NCI-H510A treated with DMSO at 0.1 percent for 48 hours (cell line): ENCODE data around the gene MUC3A.
"Not testable (repeated sequence)": the region's sequence is repeated elsewhere in the genome, so short reads cannot be mapped to it uniquely, and the experiment has no call there.

Experiments
- DNase-seq: peaks from one replicate; lab custom pipeline; 2025; lab: John Stamatoyannopoulos, UW

MUC3A gene, protein sequence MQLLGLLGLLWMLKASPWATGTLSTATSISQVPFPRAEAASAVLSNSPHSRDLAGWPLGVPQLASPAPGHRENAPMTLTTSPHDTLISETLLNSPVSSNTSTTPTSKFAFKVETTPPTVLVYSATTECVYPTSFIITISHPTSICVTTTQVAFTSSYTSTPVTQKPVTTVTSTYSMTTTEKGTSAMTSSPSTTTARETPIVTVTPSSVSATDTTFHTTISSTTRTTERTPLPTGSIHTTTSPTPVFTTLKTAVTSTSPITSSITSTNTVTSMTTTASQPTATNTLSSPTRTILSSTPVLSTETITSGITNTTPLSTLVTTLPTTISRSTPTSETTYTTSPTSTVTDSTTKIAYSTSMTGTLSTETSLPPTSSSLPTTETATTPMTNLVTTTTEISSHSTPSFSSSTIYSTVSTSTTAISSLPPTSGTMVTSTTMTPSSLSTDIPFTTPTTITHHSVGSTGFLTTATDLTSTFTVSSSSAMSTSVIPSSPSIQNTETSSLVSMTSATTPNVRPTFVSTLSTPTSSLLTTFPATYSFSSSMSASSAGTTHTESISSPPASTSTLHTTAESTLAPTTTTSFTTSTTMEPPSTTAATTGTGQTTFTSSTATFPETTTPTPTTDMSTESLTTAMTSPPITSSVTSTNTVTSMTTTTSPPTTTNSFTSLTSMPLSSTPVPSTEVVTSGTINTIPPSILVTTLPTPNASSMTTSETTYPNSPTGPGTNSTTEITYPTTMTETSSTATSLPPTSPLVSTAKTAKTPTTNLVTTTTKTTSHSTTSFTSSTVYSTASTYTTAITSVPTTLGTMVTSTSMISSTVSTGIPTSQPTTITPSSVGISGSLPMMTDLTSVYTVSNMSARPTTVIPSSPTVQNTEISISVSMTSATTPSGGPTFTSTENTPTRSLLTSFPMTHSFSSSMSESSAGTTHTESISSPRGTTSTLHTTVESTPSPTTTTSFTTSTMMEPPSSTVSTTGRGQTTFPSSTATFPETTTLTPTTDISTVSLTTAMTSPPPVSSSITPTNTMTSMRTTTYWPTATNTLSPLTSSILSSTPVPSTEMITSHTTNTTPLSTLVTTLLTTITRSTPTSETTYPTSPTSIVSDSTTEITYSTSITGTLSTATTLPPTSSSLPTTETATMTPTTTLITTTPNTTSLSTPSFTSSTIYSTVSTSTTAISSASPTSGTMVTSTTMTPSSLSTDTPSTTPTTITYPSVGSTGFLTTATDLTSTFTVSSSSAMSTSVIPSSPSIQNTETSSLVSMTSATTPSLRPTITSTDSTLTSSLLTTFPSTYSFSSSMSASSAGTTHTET (N-terminal part only)

DNA sequence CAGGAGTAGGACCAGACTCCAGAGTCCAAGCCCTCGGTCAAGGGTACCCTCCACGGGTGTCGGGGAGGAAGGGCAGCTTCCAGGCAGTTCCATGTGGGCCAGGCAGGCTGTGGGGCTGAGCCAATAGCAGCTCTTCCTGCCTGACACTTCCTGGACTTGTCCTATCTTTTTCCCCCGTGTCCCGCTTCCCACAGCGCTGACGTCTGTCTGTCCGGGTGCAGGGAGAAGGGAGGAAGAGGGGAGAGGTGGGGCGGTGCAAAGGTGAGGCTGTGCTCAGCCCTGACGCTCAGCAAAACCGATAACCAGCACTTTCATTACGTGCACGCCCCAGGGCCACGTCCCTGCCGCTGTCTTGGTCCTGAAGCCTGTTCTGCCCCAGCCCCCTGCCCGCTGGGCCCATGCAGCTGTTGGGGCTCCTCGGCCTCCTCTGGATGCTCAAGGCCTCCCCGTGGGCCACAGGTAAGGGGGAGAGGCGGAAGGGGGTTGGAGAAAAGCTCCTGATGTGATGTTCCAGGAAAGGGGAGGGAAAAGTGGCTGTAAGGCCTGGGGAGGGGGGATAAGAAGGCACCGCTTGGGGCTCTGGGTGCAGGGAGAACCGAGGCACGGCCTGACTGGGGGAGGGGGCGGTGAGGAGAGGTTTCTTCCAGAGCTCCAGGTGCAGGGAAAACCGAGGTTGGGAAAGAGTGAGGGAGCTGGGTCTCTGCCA lies at the start of gene MUC3A:
Gene MUC3A, plus strand, starts transcription at position 308 of the 706 bp plus-strand sequence. Its CDS starts 91 bp downstream, at position 399.
- DNase-seq, result no peak

DNA sequence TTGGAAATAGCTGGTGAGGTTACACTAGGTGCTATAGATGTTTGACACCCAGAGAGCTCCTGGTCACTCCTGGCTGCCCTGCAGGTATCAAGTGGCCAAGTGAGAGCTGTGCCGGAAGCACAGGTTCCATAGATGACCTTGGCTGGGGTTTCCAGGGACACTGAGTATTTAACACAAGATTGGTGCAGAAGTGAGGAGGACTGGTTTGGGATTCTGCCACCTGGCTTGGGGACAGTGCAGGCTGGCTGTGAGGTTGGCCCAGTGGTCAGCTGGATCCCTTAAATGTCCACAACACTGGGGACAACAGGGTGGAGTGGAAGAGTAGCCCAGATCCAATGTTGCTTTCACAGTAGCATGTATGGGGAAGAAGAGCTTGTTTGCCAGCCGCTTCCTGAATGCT lies 48.4 kb upstream of the MUC3A start:
- DNase-seq, result no peak

DNA sequence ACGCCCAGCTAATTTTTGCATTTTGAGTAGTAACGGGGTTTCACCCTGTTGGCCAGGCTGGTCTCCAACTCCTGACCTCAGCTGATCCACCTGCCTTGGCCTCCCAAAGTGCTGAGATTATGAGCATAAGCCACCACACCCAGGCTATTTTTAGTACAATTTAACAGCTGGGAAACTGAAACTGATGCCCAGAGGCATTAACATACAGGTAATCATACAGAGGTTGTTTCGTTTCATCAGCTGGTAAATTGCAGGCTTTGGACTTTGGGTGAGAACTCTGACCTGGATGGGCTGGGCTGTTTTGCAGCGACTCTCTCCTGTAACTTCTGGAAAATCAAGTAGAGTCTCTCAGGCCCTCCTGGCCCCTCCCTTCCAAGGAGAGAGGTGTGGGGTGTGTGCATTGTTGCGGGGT lies 47.4 kb upstream of the MUC3A start:
- DNase-seq, result no peak

DNA sequence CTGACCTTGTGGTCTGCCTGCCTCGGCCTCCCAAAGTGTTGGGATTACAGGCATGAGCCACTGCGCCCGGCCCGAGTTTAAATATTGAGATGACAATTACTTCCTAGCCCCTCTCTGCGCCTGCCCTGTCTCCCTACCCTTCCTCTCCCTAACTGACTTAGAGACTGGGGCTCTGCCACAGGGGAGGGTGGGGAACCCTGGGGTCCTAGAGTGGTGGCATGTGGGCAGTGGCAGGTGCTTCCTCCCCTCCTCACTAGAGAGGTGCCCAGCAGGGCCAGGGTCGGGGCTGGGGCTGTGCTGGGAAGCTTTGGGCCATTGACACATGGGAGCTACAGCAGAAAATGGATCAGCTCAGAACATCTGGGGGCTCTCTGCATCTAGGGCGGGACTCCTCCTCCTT lies 46.7 kb upstream of the MUC3A start:
- DNase-seq, result no peak

DNA sequence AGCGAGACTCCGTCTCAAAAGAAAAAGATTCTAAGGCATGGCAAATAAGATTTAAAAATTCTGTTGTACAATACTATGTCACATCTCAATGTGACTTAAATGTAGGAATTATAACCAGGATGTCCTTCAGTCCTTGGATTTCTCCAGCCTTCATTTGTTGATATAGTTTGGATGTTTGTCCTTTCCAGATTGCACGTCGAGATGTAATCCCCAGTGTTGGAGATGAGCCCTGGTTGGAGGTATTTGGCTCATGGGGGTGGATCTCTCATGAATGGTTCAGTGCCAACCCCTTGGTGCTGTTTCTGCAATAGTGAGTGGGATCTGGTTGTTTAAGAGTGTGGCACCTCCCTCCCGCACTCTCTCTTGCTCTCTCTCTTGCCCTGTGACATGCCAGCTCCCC lies 40.8 kb upstream of the MUC3A start:
- no peak for DNase-seq

DNA sequence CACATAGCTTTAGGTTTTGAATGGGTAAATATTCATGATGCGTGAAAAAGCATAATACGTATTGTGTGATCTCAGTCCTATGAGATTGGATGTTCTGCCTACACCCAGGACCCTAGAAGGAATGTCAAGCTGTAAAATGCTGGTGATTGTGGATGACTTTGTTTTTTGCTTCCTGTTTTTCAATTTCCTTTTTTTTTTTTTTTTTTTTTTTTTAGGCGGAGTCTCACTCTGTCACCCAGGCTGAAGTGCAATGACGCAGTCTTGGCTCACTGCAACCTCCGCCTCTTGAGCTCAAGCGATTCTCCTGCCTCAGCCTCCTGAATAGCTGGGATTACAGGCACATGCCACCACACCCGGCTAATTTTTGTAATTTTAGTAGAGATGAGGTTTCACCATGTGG lies 38.9 kb upstream of the MUC3A start:
- DNase-seq, result not testable (repeated sequence)

DNA sequence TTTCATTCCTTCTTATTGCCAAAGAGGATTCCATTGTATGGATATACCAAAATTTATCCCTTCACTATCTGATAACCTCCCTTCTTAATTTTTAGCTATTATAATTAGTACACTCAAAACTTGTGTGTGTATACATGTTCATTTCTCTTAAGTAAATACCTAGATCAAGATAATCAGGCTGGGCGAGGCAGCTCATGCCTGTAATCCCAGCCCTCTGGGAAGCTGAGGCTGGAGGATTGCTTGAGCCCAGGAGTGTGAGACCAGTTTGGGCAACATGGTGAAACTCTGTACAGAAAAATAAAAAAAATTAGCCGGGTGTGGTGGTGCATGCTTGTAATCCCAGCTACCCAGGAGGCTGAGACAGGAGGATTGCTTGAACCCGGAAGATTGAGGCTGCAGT lies 37.9 kb upstream of the MUC3A start:
- DNase-seq, result no peak

DNA sequence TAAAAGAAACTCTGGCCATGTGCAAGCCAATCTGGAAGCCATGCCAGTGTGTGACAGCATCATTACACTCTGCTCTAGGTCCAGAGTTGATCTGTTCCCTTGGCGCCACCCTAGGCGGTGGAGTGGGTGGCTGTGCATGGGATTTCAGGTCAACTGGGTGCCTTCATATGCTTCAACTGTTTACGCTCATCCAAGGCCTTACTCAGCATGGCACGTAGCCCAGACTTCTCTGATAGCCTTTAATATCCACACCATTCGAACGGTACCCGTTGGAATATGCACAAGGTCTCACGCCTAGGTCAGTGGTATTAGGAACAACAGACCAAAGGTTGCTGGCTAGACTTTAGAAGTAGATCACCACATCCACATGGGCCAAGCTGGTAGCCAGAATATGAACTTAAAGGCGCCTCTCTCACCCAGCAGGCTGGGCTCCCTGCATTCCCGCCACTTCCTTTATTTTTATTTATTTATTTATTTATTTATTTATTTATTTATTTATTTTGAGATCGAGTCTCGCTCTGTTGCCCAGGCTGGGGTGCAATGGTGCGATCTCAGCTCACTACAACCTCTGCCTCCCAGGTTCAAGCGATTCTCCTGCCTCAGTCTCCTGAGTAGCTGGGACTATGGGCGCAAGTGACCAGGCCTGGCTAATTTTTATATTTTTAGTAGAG lies 35.0 kb upstream of the MUC3A start:
- no peak for DNase-seq

DNA sequence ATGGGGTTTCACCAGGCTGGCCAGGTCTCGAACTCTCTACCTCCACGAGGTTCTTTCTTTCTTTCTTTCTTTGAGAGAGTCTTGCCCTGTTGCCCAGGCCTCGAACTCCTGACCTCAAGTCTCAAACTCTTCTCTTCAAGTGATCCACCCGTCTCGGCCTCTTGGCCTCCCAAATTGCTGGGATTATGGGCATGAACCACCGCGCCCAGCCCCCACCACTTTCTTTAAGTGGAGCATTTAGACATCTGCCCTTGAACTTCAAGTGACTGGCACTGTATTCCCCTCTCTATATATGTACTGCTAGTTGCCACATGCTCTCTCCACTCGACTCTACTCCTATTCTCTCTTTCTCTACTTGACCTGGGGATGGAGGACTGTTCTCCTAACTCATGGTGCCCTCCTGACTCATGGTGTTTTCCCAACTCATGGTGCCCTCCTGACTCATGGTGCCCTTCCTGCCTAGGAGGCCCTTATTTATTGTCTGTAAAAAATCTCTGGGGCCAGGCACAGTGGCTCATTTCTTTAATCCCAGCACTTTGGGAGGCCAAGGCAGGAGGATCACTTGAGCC lies 34.4 kb upstream of the MUC3A start:
- DNase-seq, result no peak

DNA sequence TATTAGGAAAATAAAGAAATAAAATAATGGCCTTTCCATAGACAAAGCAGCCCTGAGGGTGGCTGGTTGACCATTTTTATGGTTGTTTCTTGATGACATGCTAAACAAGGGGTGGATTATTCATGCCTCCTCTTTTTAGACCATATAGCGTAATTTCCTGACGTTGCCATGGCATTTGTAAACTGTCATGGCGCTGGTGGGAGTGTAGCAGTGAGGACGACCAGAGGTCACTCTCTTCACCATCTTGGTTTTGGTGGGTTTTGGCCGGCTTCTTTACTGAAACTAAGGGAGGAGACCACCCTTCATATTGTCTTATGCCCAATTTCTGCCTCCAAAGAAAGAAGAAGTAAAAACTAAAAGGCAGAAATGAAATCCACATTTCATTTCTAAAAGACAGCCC lies 30.0 kb upstream of the MUC3A start:
- DNase-seq, result not testable (repeated sequence)

DNA sequence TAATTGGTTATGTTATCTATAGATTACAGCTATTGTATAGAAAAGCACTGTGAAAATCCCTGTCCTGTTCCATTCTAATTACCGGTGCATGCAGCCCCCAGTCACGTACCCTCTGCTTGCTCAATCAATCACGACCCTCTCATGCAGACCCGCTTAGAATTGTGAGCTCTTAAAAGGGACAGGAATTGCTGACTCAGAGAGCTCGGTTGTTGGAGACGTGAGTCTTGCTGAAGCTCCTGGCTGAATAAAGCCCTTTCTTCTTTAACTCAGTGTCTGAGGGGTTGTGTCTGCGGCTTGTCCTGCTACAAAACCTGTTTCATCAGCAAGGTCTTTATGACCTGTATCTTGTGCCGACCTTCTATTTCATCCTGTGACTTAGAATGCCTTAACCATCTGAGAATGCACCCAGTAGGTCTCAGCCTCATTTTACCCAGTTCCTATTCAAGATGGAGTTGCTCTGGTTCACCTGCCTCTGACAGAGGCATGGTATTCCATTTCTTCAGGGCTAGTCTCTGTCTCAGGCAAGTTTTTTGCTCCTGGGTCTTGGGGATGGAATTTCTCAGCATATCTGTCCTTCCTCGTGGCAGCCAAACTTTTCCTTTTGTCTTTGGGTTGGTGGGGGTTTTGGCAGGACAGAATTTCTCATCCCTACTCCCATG lies 29.4 kb upstream of the MUC3A start:
- not testable (repeated sequence) for DNase-seq

DNA sequence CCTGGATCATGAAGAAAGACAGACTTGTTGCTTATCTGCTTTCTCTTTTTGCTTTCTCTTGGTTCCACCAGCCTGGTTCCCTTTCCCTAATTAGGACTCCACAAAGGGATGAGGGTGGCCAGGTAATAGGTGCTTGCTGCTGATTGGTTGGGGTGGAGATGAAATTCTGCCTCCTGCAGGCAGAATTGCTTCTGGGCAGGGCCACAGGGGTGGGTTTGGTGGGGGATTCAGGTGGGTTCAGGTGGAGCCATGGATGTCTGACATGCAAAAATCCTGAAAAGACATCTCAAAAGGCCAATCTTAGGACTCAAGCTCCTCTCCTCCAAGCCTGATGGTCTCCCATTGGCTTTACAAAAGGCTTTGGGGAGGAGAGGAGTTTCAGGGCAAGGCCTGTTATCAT lies 28.3 kb upstream of the MUC3A start:
- no peak for DNase-seq

DNA sequence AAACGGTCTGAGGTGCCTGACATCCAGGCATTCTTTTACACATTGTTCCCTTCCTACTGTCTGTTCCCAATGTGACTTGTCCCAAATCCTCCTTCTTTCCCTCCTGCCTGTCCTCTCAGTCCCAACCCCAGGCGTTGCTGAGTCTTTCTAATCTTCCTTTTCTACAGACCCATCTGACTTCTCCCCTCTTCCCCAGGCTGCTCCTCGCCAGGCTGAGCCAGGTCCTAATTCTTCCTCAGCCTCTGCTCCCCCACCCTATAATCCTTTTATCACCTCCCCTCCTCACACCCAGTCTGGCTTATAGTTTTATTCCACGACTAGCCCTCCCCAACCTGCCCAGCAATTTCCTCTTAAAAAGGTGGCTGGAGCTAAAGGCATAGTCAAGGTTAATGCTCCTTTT lies 25.7 kb upstream of the MUC3A start:
- not testable (repeated sequence) for DNase-seq

DNA sequence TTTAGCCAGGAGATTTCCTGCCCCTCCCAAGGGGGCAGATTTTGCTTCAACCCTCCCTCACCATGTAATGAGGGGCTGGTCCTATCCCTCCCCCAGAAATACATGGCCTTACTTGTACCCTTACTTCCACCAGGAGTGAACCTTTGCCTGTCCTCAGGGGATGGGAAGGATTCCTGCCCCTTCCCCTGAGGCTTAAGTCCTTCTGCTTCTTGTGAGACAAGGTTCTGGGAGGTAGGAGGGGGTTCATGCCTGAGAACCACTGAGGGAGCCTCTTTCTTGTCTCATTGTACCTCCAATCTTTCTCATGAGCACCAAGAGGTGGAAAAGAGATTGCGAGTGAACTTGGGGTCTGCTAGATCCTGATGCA lies 19.5 kb upstream of the MUC3A start:
- no peak for DNase-seq

DNA sequence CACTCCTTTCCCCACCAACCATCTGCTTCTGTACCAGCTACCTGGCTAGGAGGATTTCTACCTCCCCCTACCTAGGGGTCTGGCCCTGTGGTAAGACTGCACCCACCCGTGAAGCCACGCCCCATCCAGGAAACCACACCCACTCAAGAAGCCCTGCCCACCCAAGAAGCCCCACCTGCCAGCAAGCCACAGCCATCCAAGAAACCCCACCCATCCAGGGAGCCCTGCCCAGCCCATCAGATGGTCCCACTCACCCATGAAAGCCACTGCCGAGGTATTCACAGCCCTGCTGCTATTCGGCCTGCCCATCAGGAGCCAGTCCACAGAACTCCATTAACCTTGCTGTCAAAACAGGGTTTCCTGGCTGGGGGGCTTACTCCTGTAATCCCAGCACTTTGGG lies 15.6 kb upstream of the MUC3A start:
- DNase-seq, result no peak

DNA sequence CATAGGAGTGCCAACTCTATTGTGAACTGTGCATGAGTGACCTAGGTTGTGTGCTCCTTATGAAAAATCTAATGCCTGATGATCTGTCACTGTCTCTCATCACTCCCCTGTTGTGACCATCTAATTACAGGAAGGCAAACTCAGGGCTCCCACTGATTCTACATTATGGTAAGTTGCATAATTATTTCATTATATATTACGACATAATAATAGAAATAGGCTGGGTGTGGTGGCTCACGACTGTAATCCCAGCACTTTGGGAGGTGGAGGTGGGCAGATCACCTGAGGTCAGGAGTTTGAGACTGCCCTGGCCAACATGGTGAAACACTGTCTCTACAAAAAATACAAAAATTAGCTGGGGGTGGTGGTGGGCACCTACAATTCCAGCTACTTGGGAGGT lies 14.0 kb upstream of the MUC3A start:
- not testable (repeated sequence) for DNase-seq

DNA sequence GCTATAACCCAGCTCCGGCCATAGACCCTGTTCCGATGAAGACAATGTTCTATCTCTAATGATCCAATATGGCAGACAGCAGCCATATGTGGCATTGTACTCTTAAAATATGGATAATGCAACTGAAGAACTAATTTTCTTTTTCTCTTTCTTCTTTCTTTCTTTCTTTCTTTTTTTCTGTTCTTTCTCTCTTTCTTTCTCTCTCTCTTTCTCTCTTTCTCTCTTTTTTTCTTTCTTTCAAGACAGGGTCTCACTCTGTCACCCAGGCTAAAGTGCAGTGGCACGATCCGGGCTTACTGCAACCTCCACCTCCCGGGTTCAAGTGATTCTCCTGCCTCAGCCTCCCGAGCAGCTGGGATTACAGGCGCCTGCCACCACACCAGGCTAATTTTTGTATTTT lies 13.2 kb upstream of the MUC3A start:
- not testable (repeated sequence) for DNase-seq

DNA sequence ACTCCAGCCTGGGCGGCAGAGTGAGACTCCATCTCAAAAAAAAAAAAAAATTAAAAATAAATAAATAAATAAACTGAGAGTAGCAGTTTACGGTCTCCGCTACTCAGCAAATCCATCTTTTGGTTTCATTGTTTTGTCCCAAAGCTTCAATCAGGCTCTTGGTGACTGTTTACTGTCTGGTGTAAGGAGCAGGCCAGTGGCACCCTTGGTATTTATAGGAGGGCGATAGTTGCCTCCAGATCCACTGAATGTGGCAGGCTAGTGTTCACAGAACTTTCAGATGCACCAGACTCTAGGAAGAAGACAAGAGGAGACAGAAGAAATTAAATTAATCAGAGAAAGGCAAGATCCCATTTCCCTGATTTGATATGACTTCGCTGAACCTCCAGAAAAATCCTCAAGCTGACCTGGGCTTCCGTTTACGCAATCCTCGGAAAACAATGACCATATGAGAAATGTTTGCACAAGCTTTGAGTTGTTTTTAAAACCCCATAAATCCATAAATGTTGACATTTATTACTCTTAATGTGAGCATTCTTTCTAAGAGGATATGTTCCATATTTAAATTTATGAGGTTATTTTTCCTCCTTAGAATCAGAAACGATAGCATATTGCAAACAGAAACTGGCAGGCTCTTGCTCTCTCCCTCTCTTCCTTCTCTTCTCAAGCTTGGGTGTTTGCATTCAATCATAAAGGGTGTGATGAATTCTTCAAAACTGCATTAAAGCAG lies 7.1 kb upstream of the MUC3A start:
- DNase-seq, result no peak

DNA sequence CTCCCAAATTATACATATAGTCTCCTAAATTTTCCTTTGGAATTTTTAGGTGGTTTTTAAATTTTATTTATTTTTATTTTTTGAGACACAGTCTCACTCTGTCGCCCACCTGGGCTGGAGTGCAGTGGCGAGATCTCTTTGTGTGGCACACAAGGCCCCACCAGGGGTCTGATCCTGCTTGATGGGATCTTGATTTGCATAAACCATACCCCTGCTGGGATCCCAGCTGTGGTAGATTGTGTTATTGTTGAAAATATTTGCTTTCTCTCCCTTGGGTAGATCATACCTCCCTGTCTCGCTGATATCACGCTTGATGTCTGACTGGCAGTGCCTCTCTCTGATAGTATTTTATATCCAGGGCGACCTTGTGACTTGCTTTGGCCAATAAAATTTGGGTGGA lies 5.6 kb upstream of the MUC3A start:
- no peak for DNase-seq

DNA sequence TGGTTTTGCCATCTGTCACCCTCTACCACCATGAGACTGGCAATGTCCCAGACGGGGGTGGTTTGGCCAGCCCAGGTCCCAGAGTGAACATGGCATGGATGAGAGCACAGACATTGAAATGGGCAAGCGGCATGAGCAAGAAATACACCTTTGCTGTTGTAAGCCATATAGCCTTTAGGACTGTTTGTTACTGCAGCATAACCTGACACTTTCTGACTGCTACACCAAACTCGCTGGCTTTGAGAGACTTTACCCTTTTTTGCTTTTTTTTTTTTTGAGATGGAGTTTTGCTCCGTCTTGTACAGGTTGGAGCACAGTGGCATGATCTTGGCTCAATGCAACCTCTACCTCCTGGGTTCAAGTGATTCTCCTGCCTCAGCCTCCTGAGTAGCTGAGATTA lies 5.2 kb upstream of the MUC3A start:
- no peak for DNase-seq
